IPS-18a (cell line): ENCODE data around the gene KMT2A.
A peak's percentile ranks its signal among the peaks of the same experiment; 100 is the strongest.
"Not testable (repeated sequence)": the region's sequence is repeated elsewhere in the genome, so short reads cannot be mapped to it uniquely, and the experiment has no call there.

Experiments
- H3K27ac ChIP-seq: one replicate; pipeline ENCODE4 v1.5.1; 2013; ENCODE audit warnings: low read length
- H3K27me3 ChIP-seq: one replicate; pipeline ENCODE4 v1.6.1; 2013; ENCODE audit warnings: mild to moderate bottlenecking, low read length; ENCODE audit not compliant: control insufficient read depth, insufficient read depth
- H3K36me3 ChIP-seq: one replicate; pipeline ENCODE4 v1.6.1; 2013; ENCODE audit warnings: low read depth, low read length; ENCODE audit not compliant: control insufficient read depth
- H3K4me1 ChIP-seq: one replicate; pipeline ENCODE4 v1.6.1; 2013; ENCODE audit warnings: low read depth, low read length; ENCODE audit not compliant: control insufficient read depth
- H3K4me3 ChIP-seq: one replicate; pipeline ENCODE4 v1.5.1; 2013; ENCODE audit warnings: low read length
- H3K9ac ChIP-seq: one replicate; pipeline ENCODE4 v1.6.1; 2013; ENCODE audit warnings: mild to moderate bottlenecking, low read length, moderate library complexity
- H3K9me3 ChIP-seq: one replicate; pipeline ENCODE4 v1.6.1; 2013; ENCODE audit warnings: low read depth, low read length; ENCODE audit not compliant: control insufficient read depth

Gene KMT2A

GRCh38 chr11:118435893-118436624, at the start of gene KMT2A:
Gene KMT2A (plus strand): TSS chr11:118436492. CDS start chr11:118436513, 21 bp downstream.
- Histone ChIP-seq H3K4me3 (peak within 1 kb of the TSS; percentile 84), H3K9me3 (no peaks in the 10 kb centered on the region), H3K27me3 (peaks cover 6% of the 10 kb centered on the region), H3K36me3 (peaks cover 17% of the 10 kb centered on the region), H3K9ac (peak within 1 kb of the TSS; percentile 89), H3K27ac (peak within 1 kb of the TSS; percentile 81), H3K4me1 (peaks cover 31% of the 10 kb centered on the region)

DNA sequence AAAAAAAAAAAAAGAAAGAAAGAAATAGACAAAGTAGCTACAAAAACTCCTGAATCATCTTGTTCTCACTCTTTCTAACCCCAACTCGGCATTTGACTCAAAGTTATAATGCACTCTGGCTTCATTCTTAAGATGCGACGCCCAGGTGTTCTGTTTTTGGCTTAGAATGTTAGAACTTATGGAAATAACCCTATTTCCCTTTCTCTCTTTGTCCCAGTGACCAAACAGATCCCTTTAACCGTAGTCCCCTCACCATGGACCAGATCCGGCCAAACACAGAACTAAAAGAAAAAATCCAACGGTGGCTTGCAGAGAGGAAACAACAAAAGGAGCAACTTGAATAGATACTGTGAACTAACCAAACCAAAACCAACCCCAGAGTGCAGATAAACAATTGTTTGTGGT, 40.2 kb upstream of the KMT2A start:
- Histone ChIP-seq H3K27me3 (no peaks in the 10 kb centered on the region), H3K4me1 (no peaks in the 10 kb centered on the region), H3K4me3 (no peak overlapping the region), H3K27ac (no peak overlapping the region), H3K9me3 (no peaks in the 10 kb centered on the region), H3K36me3 (peaks cover 39% of the 10 kb centered on the region), H3K9ac (no peak overlapping the region)

- no peaks in the 10 kb centered on the region for H3K27me3 ChIP-seq
- no peaks in the 10 kb centered on the region for H3K4me1 ChIP-seq
- H3K9me3 ChIP-seq, result no peaks in the 10 kb centered on the region
- H3K27ac ChIP-seq, result no peak overlapping the region
- no peak overlapping the region for H3K9ac ChIP-seq
- peaks cover 33% of the 10 kb centered on the region for H3K36me3 ChIP-seq
- H3K4me3 ChIP-seq, result no peak overlapping the region
Measured at GRCh38 chr11:118397448-118397847, 38.8 kb upstream of the KMT2A start.

GRCh38 chr11:118398791-118399559, 37.3 kb upstream of the KMT2A start:
- Histone ChIP-seq H3K9me3 (no peaks in the 10 kb centered on the region), H3K27ac (no peak overlapping the region), H3K4me1 (no peaks in the 10 kb centered on the region), H3K4me3 (no peak overlapping the region), H3K9ac (no peak overlapping the region), H3K36me3 (peaks cover 21% of the 10 kb centered on the region), H3K27me3 (no peaks in the 10 kb centered on the region)

DNA sequence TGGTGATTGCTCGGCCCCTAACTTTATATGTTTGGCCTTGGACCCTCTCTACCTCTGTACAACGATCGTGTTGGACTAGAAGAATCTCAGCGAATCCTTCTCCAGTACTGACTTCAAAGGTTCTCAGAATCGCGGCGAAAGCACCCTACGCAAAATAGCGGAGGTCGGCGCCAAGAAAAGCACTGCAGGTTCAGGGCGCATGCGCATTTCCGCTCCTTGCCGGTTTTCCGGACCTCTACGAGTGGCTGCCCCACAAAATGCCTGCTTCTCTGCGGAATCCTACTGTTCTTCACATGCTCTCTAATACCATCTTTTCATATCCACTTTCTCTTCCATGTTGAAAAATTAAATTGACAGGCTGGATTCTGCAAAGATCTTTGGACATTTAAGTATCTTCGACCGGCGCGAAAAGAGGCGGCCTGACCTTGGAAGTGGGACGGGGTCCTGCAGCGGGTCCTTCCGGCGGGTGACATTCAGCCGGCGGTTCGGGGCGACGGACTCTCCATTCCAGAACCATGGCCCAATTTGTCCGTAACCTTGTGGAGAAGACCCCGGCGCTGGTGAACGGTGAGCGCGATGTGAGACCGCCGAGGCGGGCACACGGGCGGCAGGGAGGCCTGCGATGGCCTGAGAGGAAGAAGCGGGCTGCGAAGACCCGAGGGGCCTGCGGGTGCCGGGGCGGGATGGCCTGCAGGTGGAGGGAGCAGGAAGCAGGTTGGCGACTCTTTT, 35.0 kb upstream of the KMT2A start, which contains the start of gene ATP5MG:
ATP5MG (plus strand) TSS at position 456 of the 729 bp plus-strand sequence; CDS start at position 516, 60 bp downstream.
- Histone ChIP-seq H3K9ac (peak within 1 kb of the TSS; percentile 96), H3K27ac (peak within 1 kb of the TSS; percentile 100), H3K4me3 (peak within 1 kb of the TSS; percentile 98), H3K4me1 (no peaks in the 10 kb centered on the region), H3K36me3 (peaks cover 28% of the 10 kb centered on the region), H3K9me3 (no peaks in the 10 kb centered on the region), H3K27me3 (no peaks in the 10 kb centered on the region)

- Histone ChIP-seq H3K36me3 (peaks cover 30% of the 10 kb centered on the region), H3K9me3 (no peaks in the 10 kb centered on the region), H3K4me3 (peak overlapping the region; percentile 98), H3K27me3 (no peaks in the 10 kb centered on the region), H3K27ac (peak overlapping the region; percentile 100), H3K4me1 (no peaks in the 10 kb centered on the region), H3K9ac (peak overlapping the region; percentile 96)
Measured at GRCh38 chr11:118401880-118402590, 34.3 kb upstream of the KMT2A start.

DNA sequence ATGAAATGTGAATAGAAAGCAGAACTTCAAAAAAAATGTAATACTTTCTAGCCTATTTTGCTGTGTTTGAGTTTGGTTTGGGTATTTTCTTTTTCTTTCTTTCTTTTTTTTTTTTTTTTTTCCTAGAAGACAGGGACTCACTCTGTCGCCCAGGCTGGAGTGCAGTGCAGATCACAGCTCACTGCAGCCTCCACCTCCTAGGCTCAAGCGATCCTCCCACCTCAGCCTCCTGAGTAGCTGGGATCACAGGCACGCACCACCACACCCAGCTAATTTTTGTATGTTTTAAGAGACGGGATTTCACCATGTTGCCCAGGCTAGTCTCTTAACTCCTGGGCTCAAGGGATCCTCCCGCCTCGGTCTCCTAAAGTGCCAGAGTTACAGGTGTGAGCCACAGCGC, 33.7 kb upstream of the KMT2A start:
- Histone ChIP-seq H3K4me3 (peak overlapping the region; percentile 98), H3K9ac (peak overlapping the region; percentile 96)
- not testable (repeated sequence) for H3K4me1 ChIP-seq

DNA sequence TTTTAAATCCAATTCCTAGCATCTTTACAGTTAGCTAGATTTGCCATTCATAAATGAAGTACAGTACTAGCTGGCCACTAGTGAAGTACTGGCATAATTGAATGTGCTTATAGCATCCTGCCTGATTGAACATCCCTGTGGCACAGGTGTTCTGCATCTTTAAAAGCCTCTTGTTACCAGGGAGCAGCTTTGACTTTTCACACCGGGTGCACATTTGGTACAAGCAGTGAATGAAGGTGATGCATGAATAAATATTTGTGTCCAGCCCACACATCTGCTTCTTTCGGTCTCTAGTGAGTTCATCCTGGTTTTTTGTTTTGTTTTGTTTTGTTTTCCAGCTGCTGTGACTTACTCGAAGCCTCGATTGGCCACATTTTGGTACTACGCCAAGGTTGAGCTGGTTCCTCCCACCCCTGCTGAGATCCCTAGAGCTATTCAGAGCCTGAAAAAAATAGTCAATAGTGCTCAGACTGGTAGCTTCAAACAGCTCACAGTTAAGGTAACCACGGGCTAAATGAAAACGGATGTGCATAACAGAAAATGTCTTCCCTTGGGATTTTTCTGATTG, 29.6 kb upstream of the KMT2A start:
- Histone ChIP-seq H3K9ac (no peak overlapping the region), H3K4me1 (no peaks in the 10 kb centered on the region), H3K36me3 (peaks cover 53% of the 10 kb centered on the region), H3K4me3 (no peak overlapping the region), H3K9me3 (no peaks in the 10 kb centered on the region), H3K27me3 (no peaks in the 10 kb centered on the region), H3K27ac (no peak overlapping the region)

More for the DNA sequence above, 33.7 kb upstream of the KMT2A start:
- H3K36me3 ChIP-seq, result peaks cover 31% of the 10 kb centered on the region
- not testable (repeated sequence) for H3K27ac ChIP-seq, H3K27me3 ChIP-seq, H3K9me3 ChIP-seq

DNA sequence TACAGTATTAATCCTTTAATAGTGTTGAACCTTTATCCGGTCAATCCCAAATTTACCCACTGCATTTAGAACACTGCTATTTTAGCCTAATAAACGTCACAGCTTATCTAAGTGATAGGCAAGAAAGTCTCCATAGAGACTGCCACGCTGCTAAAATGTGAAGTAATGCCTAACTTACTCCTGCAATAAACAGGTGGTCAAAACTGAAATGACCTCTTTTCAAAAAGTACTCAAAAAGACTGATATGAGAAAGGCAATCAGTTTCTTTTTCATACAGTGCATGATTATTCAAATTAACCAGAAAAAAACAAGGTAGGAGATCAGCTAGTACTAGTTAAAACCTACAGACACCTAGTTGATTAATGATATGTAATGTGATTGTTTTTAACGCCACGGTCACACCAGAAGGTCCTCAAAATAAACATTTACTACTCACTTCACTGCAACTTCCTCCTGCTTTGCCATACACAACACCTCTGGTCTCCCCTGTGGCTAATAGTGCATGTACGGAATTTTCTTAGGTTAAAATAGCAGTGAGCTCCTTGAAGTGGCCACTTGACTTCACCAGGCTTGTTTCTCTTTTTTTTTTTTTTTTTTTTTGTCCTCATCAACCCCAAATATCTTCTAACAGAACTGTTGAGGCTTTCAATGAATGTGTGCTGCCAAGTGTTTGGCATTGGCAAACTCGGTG, 26.1 kb upstream of the KMT2A start:
- H3K36me3 ChIP-seq, result peaks cover 42% of the 10 kb centered on the region
- no peaks in the 10 kb centered on the region for H3K27me3 ChIP-seq
- H3K9ac ChIP-seq, result no peak overlapping the region
- H3K9me3 ChIP-seq, result no peaks in the 10 kb centered on the region
- H3K27ac ChIP-seq, result no peak overlapping the region
- peaks cover 2% of the 10 kb centered on the region for H3K4me1 ChIP-seq
- H3K4me3 ChIP-seq, result no peak overlapping the region

DNA sequence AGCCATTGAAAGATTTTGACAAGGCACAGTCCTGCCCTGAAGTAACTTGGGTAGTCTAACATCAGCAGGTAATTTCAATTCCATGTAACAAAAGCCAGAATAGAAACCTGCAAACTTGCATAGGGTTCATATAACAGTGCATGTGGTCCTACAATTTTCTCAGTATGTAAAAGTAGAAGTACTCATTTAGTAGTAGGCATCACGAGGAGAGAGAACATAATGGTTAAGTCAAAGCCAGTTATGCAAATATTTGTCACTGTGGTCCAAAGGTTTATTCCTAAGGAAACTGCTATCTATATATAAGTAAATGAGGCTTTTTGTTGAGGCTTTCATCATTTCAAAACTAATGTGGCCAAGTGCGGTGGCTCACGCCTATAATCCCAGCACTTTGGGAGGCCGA, 24.8 kb upstream of the KMT2A start:
- Histone ChIP-seq H3K9me3 (no peaks in the 10 kb centered on the region), H3K36me3 (peaks cover 32% of the 10 kb centered on the region), H3K4me1 (peaks cover 13% of the 10 kb centered on the region), H3K27ac (no peak overlapping the region), H3K4me3 (no peak overlapping the region), H3K9ac (no peak overlapping the region), H3K27me3 (no peaks in the 10 kb centered on the region)
